ENCODE measurements around the gene SLC22A14.

- no peak for TF ChIP-seq EZH2 (IDR thresholded peaks at IDR 0.05; ENCODE audit: borderline replicate concordance, low read length)
- TF ChIP-seq, protein P1, sequence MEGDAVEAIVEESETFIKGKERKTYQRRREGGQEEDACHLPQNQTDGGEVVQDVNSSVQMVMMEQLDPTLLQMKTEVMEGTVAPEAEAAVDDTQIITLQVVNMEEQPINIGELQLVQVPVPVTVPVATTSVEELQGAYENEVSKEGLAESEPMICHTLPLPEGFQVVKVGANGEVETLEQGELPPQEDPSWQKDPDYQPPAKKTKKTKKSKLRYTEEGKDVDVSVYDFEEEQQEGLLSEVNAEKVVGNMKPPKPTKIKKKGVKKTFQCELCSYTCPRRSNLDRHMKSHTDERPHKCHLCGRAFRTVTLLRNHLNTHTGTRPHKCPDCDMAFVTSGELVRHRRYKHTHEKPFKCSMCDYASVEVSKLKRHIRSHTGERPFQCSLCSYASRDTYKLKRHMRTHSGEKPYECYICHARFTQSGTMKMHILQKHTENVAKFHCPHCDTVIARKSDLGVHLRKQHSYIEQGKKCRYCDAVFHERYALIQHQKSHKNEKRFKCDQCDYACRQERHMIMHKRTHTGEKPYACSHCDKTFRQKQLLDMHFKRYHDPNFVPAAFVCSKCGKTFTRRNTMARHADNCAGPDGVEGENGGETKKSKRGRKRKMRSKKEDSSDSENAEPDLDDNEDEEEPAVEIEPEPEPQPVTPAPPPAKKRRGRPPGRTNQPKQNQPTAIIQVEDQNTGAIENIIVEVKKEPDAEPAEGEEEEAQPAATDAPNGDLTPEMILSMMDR (IDR thresholded peaks at IDR 0.05; ENCODE audit: low read length) = no peak
Observed at GRCh38 chr3:38347421-38348200, 65.5 kb downstream of the SLC22A14 start.

All from OCI-LY1 (cell line).